H9 (cell line): ENCODE data around the gene CDC14A. TPM values are rescaled to one million over a fixed set of nuclear protein-coding genes. Genes with fewer than 3 reads are reported as not detected.

ENCODE experiments used
- DNase-seq: peaks from one replicate; pipeline ENCODE4 v3.0.0-alpha.2; 2017
- H2AFZ ChIP-seq: one replicate; pipeline ENCODE4 v1.6.1; 2013; ENCODE audit warnings: mild to moderate bottlenecking, low read length, control low read depth, moderate library complexity
- H2AK5ac ChIP-seq: 2 replicates; pipeline ENCODE4 v1.6.1; 2013; ENCODE audit warnings: low read length, control low read depth, mixed read lengths; ENCODE audit not compliant: insufficient read length
- H2BK120ac ChIP-seq: one replicate; pipeline ENCODE4 v1.6.1; 2013; ENCODE audit warnings: low read depth, mild to moderate bottlenecking, low read length, control low read depth, inconsistent platforms; ENCODE audit not compliant: poor library complexity, severe bottlenecking
- H2BK12ac ChIP-seq: 2 replicates; pipeline ENCODE4 v1.6.1; 2013; ENCODE audit warnings: low read length, control low read depth, mixed read lengths, low read depth; ENCODE audit not compliant: insufficient read length
- H2BK15ac ChIP-seq: 2 replicates; pipeline ENCODE4 v1.6.1; 2013; ENCODE audit warnings: low read depth, low read length, control low read depth
- H2BK20ac ChIP-seq: one replicate; pipeline ENCODE4 v1.6.1; 2013; ENCODE audit warnings: low read depth, mild to moderate bottlenecking, low read length, control low read depth, inconsistent platforms; ENCODE audit not compliant: poor library complexity, severe bottlenecking
- H2BK5ac ChIP-seq: 2 replicates; pipeline ENCODE4 v1.6.1; 2013; ENCODE audit warnings: low read length, control low read depth, mixed read lengths; ENCODE audit not compliant: insufficient read length
- H3K14ac ChIP-seq: 2 replicates; pipeline ENCODE4 v1.6.1; 2013; ENCODE audit warnings: low read length, control low read depth; ENCODE audit not compliant: insufficient read depth
- H3K18ac ChIP-seq: 2 replicates; pipeline ENCODE4 v1.6.1; 2013; ENCODE audit warnings: low read depth, mild to moderate bottlenecking, mixed read lengths, low read length, control low read depth; ENCODE audit not compliant: insufficient read length
- H3K23ac ChIP-seq: 2 replicates; pipeline ENCODE4 v1.6.1; 2013; ENCODE audit warnings: low read length, control low read depth, mixed read lengths, low read depth; ENCODE audit not compliant: insufficient read length
- H3K23me2 ChIP-seq: 2 replicates; pipeline ENCODE4 v1.6.1; 2013; ENCODE audit warnings: low read depth, mild to moderate bottlenecking, mixed read lengths, low read length, control low read depth; ENCODE audit not compliant: insufficient read length, poor library complexity, severe bottlenecking
- H3K27ac ChIP-seq: 2 replicates; pipeline ENCODE4 v1.5.1; 2013; ENCODE audit warnings: low read length, control low read depth, mixed read lengths, low read depth; ENCODE audit not compliant: insufficient read length
- H3K27me3 ChIP-seq: 2 replicates; pipeline ENCODE4 v1.6.1; 2013; ENCODE audit warnings: low read length, control low read depth, inconsistent platforms; ENCODE audit not compliant: insufficient read depth
- H3K4ac ChIP-seq: 2 replicates; pipeline ENCODE4 v1.6.1; 2013; ENCODE audit warnings: low read depth, mild to moderate bottlenecking, control low read depth, inconsistent platforms, low read length, moderate library complexity
- H3K4me1 ChIP-seq: 2 replicates; pipeline ENCODE4 v1.6.1; 2013; ENCODE audit warnings: low read length, control low read depth, inconsistent platforms; ENCODE audit not compliant: insufficient read depth
- H3K4me2 ChIP-seq: 2 replicates; pipeline ENCODE4 v1.6.1; 2013; ENCODE audit warnings: low read length, control low read depth, mixed read lengths; ENCODE audit not compliant: insufficient read length, insufficient read depth
- H3K56ac ChIP-seq: 2 replicates; pipeline ENCODE4 v1.6.1; 2013; ENCODE audit warnings: low read depth, mild to moderate bottlenecking, mixed read lengths, low read length, control low read depth; ENCODE audit not compliant: insufficient read length
- H3K79me1 ChIP-seq: 2 replicates; pipeline ENCODE4 v1.6.1; 2013; ENCODE audit warnings: low read depth, mild to moderate bottlenecking, moderate library complexity, low read length, control low read depth, inconsistent platforms; ENCODE audit not compliant: insufficient read depth, poor library complexity, severe bottlenecking
- H3K79me2 ChIP-seq: 2 replicates; pipeline ENCODE4 v1.6.1; 2013; ENCODE audit warnings: low read length, control low read depth, inconsistent platforms; ENCODE audit not compliant: insufficient read depth
- H3K9ac ChIP-seq: 2 replicates; pipeline ENCODE4 v1.6.1; 2013; ENCODE audit warnings: low read length, control low read depth, mixed read lengths; ENCODE audit not compliant: insufficient read length; ENCODE audit errors: extremely low read depth
- H3K9me3 ChIP-seq: one replicate; pipeline ENCODE4 v1.6.1; 2013; ENCODE audit warnings: low read depth, low read length, inconsistent platforms; ENCODE audit not compliant: control insufficient read depth
- H3T11ph ChIP-seq: one replicate; pipeline ENCODE4 v1.6.1; 2013; ENCODE audit warnings: mild to moderate bottlenecking, low read length, control low read depth, inconsistent platforms
- H4K20me1 ChIP-seq: one replicate; pipeline ENCODE4 v1.6.1; 2013; ENCODE audit not compliant: control insufficient read depth, insufficient read length, insufficient read depth
- H4K5ac ChIP-seq: 2 replicates; pipeline ENCODE4 v1.6.1; 2013; ENCODE audit warnings: low read depth, mild to moderate bottlenecking, mixed read lengths, low read length, control low read depth; ENCODE audit not compliant: insufficient read length
- H4K8ac ChIP-seq: replicated peaks from 2 replicates; pipeline ENCODE4 v1.6.1; 2013; ENCODE audit warnings: low read length, control low read depth, mixed read lengths, low read depth; ENCODE audit not compliant: insufficient read length
- H4K91ac ChIP-seq: 2 replicates; pipeline ENCODE4 v1.6.1; 2013; ENCODE audit warnings: low read depth, mild to moderate bottlenecking, moderate library complexity, mixed read lengths, low read length, control low read depth; ENCODE audit not compliant: insufficient read length
- H3K27ac Mint-ChIP-seq, 3 experiments: 2 replicates in 2 of 3; 3 replicates in 1 of 3; pipeline ENCODE4 v1.8.0; 2020 to 2021; ENCODE audit warnings: mixed read lengths in 3 of 3, mild to moderate bottlenecking in 1 of 3, moderate library complexity in 1 of 3
- H3K27me3 Mint-ChIP-seq: 2 replicates; pipeline ENCODE4 v1.8.0; 2021; ENCODE audit warnings: low read depth, mild to moderate bottlenecking, moderate library complexity, mixed read lengths
- H3K36me3 Mint-ChIP-seq, 3 experiments: 2 replicates in 2 of 3; 3 replicates in 1 of 3; pipeline ENCODE4 v1.8.0; 2020 to 2021; ENCODE audit warnings: low read depth in 3 of 3, mixed read lengths in 3 of 3; ENCODE audit not compliant: insufficient read depth in 1 of 3
- H3K4me1 Mint-ChIP-seq, 2 experiments: 2 replicates each; pipeline ENCODE4 v1.8.0; 2020; ENCODE audit warnings: mixed read lengths in 2 of 2
- H3K4me3 Mint-ChIP-seq, 2 experiments: 2 replicates in 1 of 2; 3 replicates in 1 of 2; pipeline ENCODE4 v1.8.0; 2020 to 2021; ENCODE audit warnings: mild to moderate bottlenecking in 2 of 2, mixed read lengths in 2 of 2, moderate library complexity in 1 of 2
- H3K9me3 Mint-ChIP-seq, 2 experiments: 2 replicates in 1 of 2; 3 replicates in 1 of 2; pipeline ENCODE4 v1.8.0; 2020; ENCODE audit warnings: mild to moderate bottlenecking in 2 of 2, mixed read lengths in 2 of 2, moderate library complexity in 1 of 2
- WGBS: extraction: QIAGEN DNeasy Blood & Tissue Kit; methylation state at CpG from one replicate; pipeline ENCODE4 v1.1.7; 2013; ENCODE audit warnings: missing lambda C conversion rate, low lambda C conversion rate, mixed read lengths; ENCODE audit not compliant: insufficient read length; ENCODE audit errors: extremely low coverage; 5-methylcytosine and 5-hydroxymethylcytosine counted together
- total RNA-seq: library from RNA; stranded (reverse); gene quantifications from 2 replicates; pipeline ENCODE4 v1.2.1, GENCODE V29; 2021
- TF ChIP-seq, protein P1 (sequence below): fragments of 200-600 bp; sonication (generic); conservative IDR thresholded peaks from 3 replicates; pipeline ENCODE4 v1.8.0; 2021; ENCODE audit warnings: antibody characterized with exemption, mild to moderate bottlenecking

CDC14A gene
- total RNA-seq, 1 experiment from 2014 or later: 8.9 TPM

DNA sequence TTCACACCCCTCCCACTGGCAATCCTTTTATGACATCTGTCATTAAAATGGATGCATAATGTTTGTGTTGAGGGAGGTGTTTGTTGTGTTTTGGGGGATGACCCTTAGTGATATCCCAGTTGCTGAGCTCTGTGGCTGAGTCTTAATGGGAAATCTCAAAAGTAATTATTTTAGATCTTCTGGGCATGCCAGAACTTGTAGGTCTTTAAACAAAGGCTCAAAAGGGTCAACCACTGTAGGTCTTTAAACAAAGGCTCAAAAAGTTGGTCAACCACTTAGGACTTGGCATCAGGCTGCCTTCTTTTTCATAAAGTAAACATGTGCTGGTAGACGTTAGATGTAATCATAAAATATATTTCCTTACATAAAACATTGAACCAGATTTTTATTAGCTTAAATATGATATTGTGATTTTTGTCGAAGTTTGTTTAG lies 78.0 kb downstream of the CDC14A start:
- H3K27ac Mint-ChIP-seq: no peak overlapping the region
- no peak overlapping the region for H3K27ac ChIP-seq
- peaks cover 0 to 4% (median 0%) of the 10 kb centered on the region in 3 experiments; a peak in 2 of 7 replicates for H3K36me3 Mint-ChIP-seq

More for the DNA sequence above, 78.0 kb downstream of the CDC14A start:
- Histone ChIP-seq H4K5ac (no peak overlapping the region), H3K23ac (no peak overlapping the region), H3K4me1 (peaks cover 11% of the 10 kb centered on the region; the same call in 1 of the 2 replicates), H3K23me2 (no peaks in the 10 kb centered on the region), H2BK15ac (no peak overlapping the region), H2AFZ (no peak overlapping the region), H3K56ac (no peak overlapping the region), H3K27me3 (no peaks in the 10 kb centered on the region), H3T11ph (no peak overlapping the region), H3K4ac (no peak overlapping the region), H3K14ac (no peak overlapping the region), H3K4me2 (no peak overlapping the region), H4K91ac (no peak overlapping the region), H3K9ac (no peak overlapping the region), H2BK20ac (no peak overlapping the region), H2BK12ac (no peak overlapping the region), H4K20me1 (no peaks in the 10 kb centered on the region), H3K79me2 (no peaks in the 10 kb centered on the region), H3K9me3 (no peaks in the 10 kb centered on the region), H4K8ac (no peak overlapping the region), H2BK120ac (no peak overlapping the region), H3K79me1 (no peaks in the 10 kb centered on the region), H2BK5ac (no peak overlapping the region), H2AK5ac (no peak overlapping the region), H3K18ac (no peak overlapping the region)
- Mint-ChIP-seq H3K4me1 (peaks cover 19 to 22% of the 10 kb centered on the region in 2 experiments), H3K9me3 (no peaks in the 10 kb centered on the region), H3K27me3 (no peaks in the 10 kb centered on the region), H3K4me3 (no peak overlapping the region)
- no peak for DNase-seq
- TF ChIP-seq, protein P1, sequence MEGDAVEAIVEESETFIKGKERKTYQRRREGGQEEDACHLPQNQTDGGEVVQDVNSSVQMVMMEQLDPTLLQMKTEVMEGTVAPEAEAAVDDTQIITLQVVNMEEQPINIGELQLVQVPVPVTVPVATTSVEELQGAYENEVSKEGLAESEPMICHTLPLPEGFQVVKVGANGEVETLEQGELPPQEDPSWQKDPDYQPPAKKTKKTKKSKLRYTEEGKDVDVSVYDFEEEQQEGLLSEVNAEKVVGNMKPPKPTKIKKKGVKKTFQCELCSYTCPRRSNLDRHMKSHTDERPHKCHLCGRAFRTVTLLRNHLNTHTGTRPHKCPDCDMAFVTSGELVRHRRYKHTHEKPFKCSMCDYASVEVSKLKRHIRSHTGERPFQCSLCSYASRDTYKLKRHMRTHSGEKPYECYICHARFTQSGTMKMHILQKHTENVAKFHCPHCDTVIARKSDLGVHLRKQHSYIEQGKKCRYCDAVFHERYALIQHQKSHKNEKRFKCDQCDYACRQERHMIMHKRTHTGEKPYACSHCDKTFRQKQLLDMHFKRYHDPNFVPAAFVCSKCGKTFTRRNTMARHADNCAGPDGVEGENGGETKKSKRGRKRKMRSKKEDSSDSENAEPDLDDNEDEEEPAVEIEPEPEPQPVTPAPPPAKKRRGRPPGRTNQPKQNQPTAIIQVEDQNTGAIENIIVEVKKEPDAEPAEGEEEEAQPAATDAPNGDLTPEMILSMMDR: no peak
- no CpG with 5 or more reads among the region's 2 CpGs for WGBS
